Upper lobe of left lung (tissue), 4 donors: ENCODE data around the gene PPIL1.

Source experiments
- CTCF ChIP-seq, 6 experiments: fragments of 450-650 bp in 4 of 6; fragments of 200-600 bp in 2 of 6; sonication (generic) in 2 of 6; IDR thresholded peaks; one replicate each; pipeline ENCODE4 v1.5.1; 2016 to 2019; ENCODE audit warnings: antibody characterized with exemption in 6 of 6
- POLR2A ChIP-seq, 4 donors: fragments of 450-650 bp; IDR thresholded peaks; one replicate each; pipeline ENCODE4 v1.5.1; 2016 to 2017; ENCODE audit warnings: antibody characterized with exemption in 4 of 4, mild to moderate bottlenecking in 2 of 4
- POLR2AphosphoS5 ChIP-seq, 2 donors: sonication (generic); formaldehyde crosslinking; IDR thresholded peaks; one replicate each; pipeline ENCODE4 v1.5.1; 2017; ENCODE audit warnings: antibody characterized with exemption in 2 of 2

DNA sequence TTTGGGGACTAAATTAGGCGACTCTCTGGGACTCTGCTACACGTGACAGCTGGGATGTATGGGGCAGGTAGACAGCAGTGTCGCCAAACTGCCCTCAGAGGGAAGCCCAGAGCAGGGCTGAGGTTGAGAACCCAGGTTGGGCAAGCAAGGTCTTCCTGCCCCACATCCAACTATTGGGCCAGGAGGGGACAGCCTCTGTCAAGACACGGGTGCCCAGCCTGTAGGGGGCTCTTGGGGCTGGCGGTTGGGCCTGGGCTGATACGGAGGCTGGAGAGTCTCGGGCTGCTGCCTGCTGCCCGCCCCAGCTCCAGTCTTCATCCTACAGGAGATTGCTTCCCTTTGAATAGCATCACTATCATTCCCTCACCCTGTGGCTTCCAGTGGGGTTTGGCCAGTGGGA lies 68.7 kb downstream of the PPIL1 start:
- no peak for TF ChIP-seq CTCF (IDR thresholded peaks at IDR 0.05)
- TF ChIP-seq POLR2AphosphoS5 (IDR thresholded peaks at IDR 0.05): no peak
- TF ChIP-seq POLR2A (IDR thresholded peaks at IDR 0.05): no peak
